AG09319 (cell line): ENCODE results near the gene OLFM2.

Experiments used
- DNase-seq: peaks from one replicate; pipeline ENCODE4 v3.0.0-alpha.2; 2010; ENCODE audit warnings: low read depth; ENCODE audit errors: extremely low read depth
- TF ChIP-seq, protein P1 (sequence below): IDR thresholded peaks from 2 replicates; pipeline ENCODE4 v1.5.1; 2011; ENCODE audit warnings: low read depth, mild to moderate bottlenecking, inconsistent platforms, low read length, moderate library complexity

Gene OLFM2

DNA sequence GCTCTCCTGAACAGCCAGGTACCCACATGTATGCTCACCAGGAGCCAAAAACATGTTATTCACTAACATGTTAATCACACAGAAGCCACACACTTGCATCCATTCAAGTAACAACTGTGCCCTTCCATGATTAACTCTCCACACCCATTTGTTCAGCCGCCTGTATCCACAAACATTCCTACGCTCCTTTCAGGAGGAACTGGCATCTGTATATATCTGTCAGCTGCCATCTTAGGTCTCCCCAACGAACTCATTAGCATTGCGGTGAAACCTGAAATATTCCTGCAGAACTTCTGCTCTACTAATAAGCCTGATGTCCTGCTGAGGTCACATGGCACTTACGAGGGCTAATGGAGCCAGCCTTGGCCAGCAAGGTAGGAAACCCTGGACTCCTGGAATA is 33.0 kb downstream of the OLFM2 start:
- no peak for DNase-seq
- TF ChIP-seq, protein P1, sequence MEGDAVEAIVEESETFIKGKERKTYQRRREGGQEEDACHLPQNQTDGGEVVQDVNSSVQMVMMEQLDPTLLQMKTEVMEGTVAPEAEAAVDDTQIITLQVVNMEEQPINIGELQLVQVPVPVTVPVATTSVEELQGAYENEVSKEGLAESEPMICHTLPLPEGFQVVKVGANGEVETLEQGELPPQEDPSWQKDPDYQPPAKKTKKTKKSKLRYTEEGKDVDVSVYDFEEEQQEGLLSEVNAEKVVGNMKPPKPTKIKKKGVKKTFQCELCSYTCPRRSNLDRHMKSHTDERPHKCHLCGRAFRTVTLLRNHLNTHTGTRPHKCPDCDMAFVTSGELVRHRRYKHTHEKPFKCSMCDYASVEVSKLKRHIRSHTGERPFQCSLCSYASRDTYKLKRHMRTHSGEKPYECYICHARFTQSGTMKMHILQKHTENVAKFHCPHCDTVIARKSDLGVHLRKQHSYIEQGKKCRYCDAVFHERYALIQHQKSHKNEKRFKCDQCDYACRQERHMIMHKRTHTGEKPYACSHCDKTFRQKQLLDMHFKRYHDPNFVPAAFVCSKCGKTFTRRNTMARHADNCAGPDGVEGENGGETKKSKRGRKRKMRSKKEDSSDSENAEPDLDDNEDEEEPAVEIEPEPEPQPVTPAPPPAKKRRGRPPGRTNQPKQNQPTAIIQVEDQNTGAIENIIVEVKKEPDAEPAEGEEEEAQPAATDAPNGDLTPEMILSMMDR = no peak

DNA sequence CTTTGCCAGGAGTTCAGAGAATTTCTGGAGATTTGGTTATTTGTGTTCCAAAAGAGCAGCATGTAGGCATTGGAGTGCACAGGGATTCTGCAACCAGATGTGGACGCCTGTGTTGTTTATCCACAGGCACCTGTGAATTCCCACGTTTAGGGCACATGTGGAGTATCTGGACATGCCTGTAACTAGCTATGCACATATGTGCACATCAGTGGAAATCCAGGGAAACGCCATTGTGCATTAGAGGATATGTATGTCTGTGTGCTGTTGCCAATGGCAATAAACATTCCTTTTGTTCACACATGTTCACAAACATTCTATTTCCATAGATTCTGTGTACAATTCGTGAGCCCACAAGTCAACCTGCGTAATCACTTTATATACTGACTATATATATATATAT is 34.7 kb downstream of the OLFM2 start:
- TF ChIP-seq, protein P1 = no peak
- DNase-seq = no peak

DNA sequence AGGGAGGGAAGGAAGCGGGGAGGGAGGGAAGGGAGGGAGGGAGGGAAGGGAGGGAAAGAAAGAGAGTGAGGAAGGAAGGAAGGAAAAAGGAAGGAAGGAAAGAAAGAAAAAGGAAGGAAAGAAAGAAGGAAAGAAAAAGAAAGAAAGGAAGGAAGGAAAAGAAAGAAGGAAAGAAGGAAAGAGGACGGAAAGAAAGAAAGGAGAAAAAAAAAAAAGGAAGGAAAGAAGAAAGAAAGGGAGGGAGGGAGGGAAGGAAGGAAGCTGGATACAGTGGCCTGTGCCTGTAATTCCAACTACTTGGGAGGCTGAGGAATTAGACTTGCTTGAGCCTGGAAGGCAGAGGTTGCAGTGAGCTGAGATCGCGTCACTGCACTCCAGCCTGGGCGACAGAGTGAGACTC is 35.3 kb downstream of the OLFM2 start:
- TF ChIP-seq, protein P1 = no peak

DNA sequence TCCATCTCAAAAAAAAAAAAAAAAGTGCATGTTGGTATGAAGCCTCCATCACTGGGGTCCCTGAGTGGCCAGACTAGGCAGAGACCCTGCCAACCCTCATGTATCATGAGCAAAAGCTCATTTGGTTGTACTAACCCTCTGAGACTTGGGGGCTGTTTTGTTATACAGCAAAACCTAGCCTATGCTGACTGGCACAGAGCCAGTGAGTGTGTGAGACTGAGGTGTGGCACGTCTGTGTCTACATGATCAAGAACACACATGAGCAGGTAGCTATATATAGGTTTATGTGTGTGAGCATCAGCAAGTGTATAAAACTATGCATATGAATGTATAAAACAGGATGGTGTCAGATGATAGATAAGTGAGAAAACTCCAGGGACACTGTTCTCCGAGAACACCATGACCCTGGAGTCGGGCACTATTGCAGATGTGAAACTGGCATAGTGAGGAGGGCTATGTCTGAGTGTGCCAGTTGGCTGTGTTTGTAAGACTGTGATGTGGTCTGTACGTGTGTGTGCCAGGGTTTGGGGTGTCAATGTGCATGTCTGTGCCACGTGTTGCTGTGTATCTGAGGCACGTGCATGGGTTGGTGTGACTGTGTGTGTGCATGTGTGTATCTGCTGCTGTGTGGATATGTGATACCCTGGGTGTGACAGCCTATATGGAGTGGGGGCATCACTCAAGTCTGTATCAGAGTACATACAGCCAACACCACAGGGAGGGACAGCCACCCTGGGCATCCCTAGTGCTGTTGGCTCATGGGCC is 44.5 kb downstream of the OLFM2 start:
- TF ChIP-seq, protein P1 = no peak
- no peak for DNase-seq

More for the DNA sequence above, 35.3 kb downstream of the OLFM2 start:
- DNase-seq = no peak

DNA sequence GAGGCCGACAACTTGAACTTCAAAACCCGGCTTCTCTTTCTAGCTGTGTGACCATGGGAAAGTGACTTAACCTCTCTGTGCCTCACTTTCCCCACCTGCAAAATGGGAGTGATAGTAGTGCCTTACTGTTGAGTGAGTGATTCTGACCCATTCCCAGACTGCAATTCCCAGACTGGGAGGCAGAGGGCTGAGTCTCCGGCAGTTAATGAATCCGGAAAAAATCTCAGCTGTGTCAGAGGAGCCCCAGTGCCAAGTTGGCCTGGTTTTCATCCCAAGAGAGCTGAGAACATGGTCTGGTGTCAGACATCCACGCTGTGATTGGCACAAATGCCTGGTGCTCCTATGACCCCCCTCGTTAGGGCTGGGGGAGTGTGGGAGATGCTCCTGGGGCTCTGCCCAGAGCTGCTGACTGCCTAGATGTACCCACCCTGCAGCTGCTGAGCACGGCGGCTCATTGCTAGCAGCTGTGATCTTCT is 51.2 kb downstream of the OLFM2 start:
- peak; percentile 7 for DNase-seq
- TF ChIP-seq, protein P1 = peak; percentile 51

DNA sequence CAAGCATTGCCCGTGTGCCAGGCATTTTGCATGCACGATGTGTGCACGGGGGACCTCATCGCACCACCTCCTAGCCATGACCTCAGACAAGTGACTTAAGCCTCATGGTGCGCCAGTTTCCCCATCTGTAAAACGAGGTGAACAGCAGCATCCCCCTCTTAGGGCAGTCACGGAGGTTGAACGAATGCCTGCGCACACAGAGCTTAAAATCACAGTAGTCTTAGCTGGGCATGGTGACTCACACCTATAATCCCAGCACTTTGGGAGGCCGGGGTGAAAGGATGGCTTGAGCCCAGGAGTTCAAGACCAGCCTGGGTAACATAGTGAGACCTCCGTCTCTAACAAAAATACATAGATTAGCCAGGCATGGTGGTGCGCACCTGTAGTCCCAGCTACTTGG is 52.6 kb downstream of the OLFM2 start:
- TF ChIP-seq, protein P1 = no peak
- no peak for DNase-seq

DNA sequence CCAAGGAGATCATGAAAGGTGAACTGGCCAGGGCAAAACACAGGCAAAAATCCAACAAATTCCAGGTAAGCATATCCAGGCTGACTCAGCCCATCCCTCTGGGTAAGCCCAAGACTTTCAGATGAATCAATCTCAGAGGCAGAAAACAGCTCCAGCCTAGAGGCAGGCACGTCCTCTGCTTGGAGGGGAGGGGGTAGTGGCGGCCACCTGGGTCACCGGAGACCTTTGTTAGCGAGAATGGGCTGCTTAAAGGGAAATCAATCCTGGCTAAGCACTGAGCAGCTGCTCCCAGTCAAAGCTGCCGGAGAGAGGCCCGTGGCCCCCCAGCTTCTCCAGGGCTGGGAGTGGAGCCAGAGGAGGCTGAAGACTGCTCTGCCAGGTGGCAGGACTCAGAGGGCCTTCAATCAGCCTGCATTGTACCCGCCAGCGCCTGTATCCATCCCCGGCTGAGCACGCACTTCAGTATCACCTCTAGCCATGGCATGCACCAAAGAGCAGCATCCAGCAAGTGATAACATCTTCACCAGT is 53.0 kb downstream of the OLFM2 start:
- TF ChIP-seq, protein P1 = no peak
- no peak for DNase-seq
